Activated CD4-positive, alpha-beta T cell treated with anti-CD3 and anti-CD28 coated beads for 1 hour (primary cell): ENCODE results near the gene CSNK2A2.

Experiments used
- DNase-seq: peaks from one replicate; pipeline ENCODE4 v3.0.0-alpha.2; 2020

CSNK2A2 gene

GRCh38 chr16:58109330-58109729, 88.6 kb downstream of the CSNK2A2 start:
- no peak for DNase-seq
